Osteoblast (primary cell): ENCODE results near the gene ABO. TPM values are rescaled to one million over a fixed set of nuclear protein-coding genes. Genes with fewer than 3 reads are reported as not detected.

Experiments used
- DNase-seq: peaks from one replicate; pipeline ENCODE4 v3.0.0; 2011; ENCODE audit warnings: low spot score, mixed read lengths; ENCODE audit not compliant: insufficient read length; ENCODE audit errors: missing footprints
- H2AFZ ChIP-seq: 2 replicates; pipeline ENCODE4 v1.6.0; 2011; ENCODE audit warnings: mild to moderate bottlenecking, low read length
- H3K27ac ChIP-seq: 2 replicates; pipeline ENCODE4 v1.5.1; 2011; ENCODE audit warnings: mild to moderate bottlenecking, low read depth, low read length, moderate library complexity
- H3K27me3 ChIP-seq: 2 replicates; pipeline ENCODE4 v1.6.0; 2012; ENCODE audit warnings: mild to moderate bottlenecking, control low read depth, inconsistent platforms, low read length, moderate library complexity; ENCODE audit not compliant: insufficient read depth
- H3K36me3 ChIP-seq: 2 replicates; pipeline ENCODE4 v1.5.1; 2011; ENCODE audit warnings: mild to moderate bottlenecking, low read length, control low read depth, moderate library complexity; ENCODE audit not compliant: insufficient read depth
- H3K4me1 ChIP-seq: 2 replicates; pipeline ENCODE4 v1.5.1; 2011; ENCODE audit warnings: mild to moderate bottlenecking, low read length, control low read depth, moderate library complexity; ENCODE audit not compliant: insufficient read depth
- H3K4me2 ChIP-seq: 2 replicates; pipeline ENCODE4 v1.6.0; 2011; ENCODE audit warnings: mild to moderate bottlenecking, low read length; ENCODE audit not compliant: insufficient read depth
- H3K4me3 ChIP-seq: fragments of 200-600 bp; sonication (generic); 3 replicates; pipeline ENCODE4 v1.5.1; 2012; ENCODE audit warnings: mild to moderate bottlenecking, low read length, inconsistent platforms; ENCODE audit not compliant: insufficient read depth
- H3K79me2 ChIP-seq: 2 replicates; pipeline ENCODE4 v1.6.0; 2012; ENCODE audit warnings: mild to moderate bottlenecking, low read length, control low read depth, inconsistent platforms; ENCODE audit not compliant: insufficient read depth
- H3K9me3 ChIP-seq: 2 replicates; pipeline ENCODE4 v1.5.1; 2011; ENCODE audit warnings: low read depth, low read length, control low read depth
- H4K20me1 ChIP-seq: 2 replicates; pipeline ENCODE4 v1.6.0; 2012; ENCODE audit warnings: mild to moderate bottlenecking, low read length, control low read depth; ENCODE audit not compliant: insufficient read depth
- CTCF ChIP-seq: IDR thresholded peaks from 2 replicates; pipeline ENCODE4 v1.5.1; 2011; ENCODE audit warnings: mild to moderate bottlenecking, low read depth, low read length, moderate library complexity; ENCODE audit errors: extremely low read depth
- total RNA-seq: library from RNA; depleted of rRNA; stranded (reverse); fragments of >200 nt; gene quantifications from 2 replicates; pipeline ENCODE4 v1.2.3, GENCODE V29; 2012

Gene ABO
- total RNA-seq, 1 donor, result not detected

- no peak for TF ChIP-seq CTCF
- DNase-seq, result no peak
- Histone ChIP-seq H2AFZ (no peak overlapping the region), H3K4me3 (no peak overlapping the region), H3K4me1 (no peaks in the 10 kb centered on the region), H4K20me1 (no peaks in the 10 kb centered on the region), H3K36me3 (no peaks in the 10 kb centered on the region), H3K27ac (no peak overlapping the region), H3K79me2 (no peaks in the 10 kb centered on the region), H3K9me3 (no peaks in the 10 kb centered on the region), H3K27me3 (peaks cover 10% of the 10 kb centered on the region), H3K4me2 (no peak overlapping the region)
Observed at GRCh38 chr9:133250741-133251170, 24.2 kb downstream of the ABO start.

- no peak overlapping the region for H3K4me2 ChIP-seq
- no peaks in the 10 kb centered on the region for H3K9me3 ChIP-seq
- no peaks in the 10 kb centered on the region for H4K20me1 ChIP-seq
- no peak for DNase-seq
- no peak for TF ChIP-seq CTCF
- H3K79me2 ChIP-seq, result no peaks in the 10 kb centered on the region
- H3K4me1 ChIP-seq, result no peaks in the 10 kb centered on the region
- H3K36me3 ChIP-seq, result no peaks in the 10 kb centered on the region
- H3K4me3 ChIP-seq, result no peak overlapping the region
- H3K27ac ChIP-seq, result no peak overlapping the region
- H2AFZ ChIP-seq, result no peak overlapping the region
- H3K27me3 ChIP-seq, result peaks cover 10% of the 10 kb centered on the region
Observed at GRCh38 chr9:133249337-133249736, 25.7 kb downstream of the ABO start.

GRCh38 chr9:133248726-133249295, 26.2 kb downstream of the ABO start:
- Histone ChIP-seq H3K4me3 (no peak overlapping the region), H3K4me2 (no peak overlapping the region), H3K27me3 (peaks cover 10% of the 10 kb centered on the region), H3K36me3 (no peaks in the 10 kb centered on the region), H3K9me3 (no peaks in the 10 kb centered on the region), H2AFZ (no peak overlapping the region), H3K4me1 (no peaks in the 10 kb centered on the region), H4K20me1 (no peaks in the 10 kb centered on the region), H3K27ac (no peak overlapping the region), H3K79me2 (no peaks in the 10 kb centered on the region)
- DNase-seq, result peak; percentile 70
- no peak for TF ChIP-seq CTCF

- no peaks in the 10 kb centered on the region for H3K79me2 ChIP-seq
- H3K27me3 ChIP-seq, result peaks cover 10% of the 10 kb centered on the region
- no peak for DNase-seq
- no peak overlapping the region for H2AFZ ChIP-seq
- H3K4me3 ChIP-seq, result no peak overlapping the region
- no peaks in the 10 kb centered on the region for H3K36me3 ChIP-seq
- H3K4me2 ChIP-seq, result no peak overlapping the region
- no peaks in the 10 kb centered on the region for H3K9me3 ChIP-seq
- no peak overlapping the region for H3K27ac ChIP-seq
- H4K20me1 ChIP-seq, result no peaks in the 10 kb centered on the region
- no peak for TF ChIP-seq CTCF
- no peaks in the 10 kb centered on the region for H3K4me1 ChIP-seq
Observed at GRCh38 chr9:133247632-133248031, 27.4 kb downstream of the ABO start.
